DMS114 treated with DMSO at 0.1 percent for 48 hours (cell line): ENCODE data around the gene EDDM3A.
"Not testable (repeated sequence)": the region's sequence is repeated elsewhere in the genome, so short reads cannot be mapped to it uniquely, and the experiment has no call there.

Source experiments
- DNase-seq: peaks from one replicate; lab custom pipeline; 2025; ENCODE audit not compliant: unreplicated experiment; lab: John Stamatoyannopoulos, UW

The EDDM3A gene

DNA sequence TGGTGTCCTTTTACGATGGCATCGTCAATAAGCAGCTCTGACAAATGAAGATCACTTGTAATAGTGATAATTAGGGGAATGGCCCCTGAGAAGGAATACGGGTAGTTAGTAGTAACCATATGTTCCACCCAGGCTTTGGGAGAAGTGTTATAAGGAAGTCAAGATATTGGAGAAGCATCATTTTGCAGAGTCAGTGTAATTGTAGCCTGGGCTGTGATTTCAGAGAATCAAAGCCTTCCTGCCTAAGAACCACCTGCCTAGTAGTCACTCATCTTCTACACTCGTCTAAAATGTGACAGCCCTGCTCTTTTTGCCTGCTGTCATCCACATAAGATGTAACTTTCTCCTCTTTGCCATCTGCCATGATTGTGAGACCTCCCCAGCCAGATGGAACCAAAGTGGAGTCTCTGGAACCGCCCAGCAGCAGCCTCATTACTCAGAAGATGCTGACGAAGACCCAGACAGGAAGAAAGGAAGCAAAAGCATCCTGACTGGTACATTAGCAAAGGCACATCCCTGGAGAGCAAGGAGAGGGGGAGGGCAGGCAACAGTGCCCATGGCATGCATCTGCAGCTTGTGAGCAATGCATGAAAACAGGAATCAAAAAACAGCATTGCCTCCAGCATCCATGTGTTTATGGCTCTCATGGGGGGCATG, 12.6 kb upstream of the EDDM3A start:
- no peak for DNase-seq

DNA sequence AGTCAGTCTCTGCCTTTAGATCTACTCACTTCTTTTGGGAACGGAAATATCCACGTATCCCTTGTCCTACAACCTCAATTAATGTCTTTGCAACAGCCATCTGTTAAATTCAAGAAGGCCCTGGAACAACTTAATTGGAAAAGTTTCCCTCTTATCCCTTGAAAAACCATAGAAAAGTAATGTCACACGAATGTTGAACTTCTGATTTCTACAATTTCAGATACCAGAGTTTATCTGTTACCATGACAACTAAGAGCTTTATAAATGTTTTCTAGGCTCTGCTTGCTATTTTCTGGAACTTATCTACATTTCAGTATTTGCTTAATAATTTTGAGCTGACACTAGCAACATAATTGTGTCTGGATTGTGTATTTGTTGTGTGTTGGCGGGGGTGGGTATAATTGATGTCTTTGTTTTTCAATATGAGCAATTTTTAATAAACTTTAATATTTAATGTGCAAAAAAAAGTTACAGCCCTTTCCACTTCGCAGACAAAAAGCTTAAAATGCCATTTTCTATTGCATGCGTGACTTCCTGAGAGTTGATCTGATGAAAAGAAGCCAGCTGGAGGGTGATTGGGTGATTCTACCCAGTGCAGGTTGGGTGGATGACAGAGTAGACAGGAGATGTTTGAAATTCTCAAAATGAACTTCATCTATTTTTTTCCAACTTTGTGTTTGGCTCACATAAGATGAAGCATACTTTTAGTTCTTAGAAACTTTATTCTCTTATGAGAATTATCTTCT, 11.8 kb upstream of the EDDM3A start:
- no peak for DNase-seq

DNA sequence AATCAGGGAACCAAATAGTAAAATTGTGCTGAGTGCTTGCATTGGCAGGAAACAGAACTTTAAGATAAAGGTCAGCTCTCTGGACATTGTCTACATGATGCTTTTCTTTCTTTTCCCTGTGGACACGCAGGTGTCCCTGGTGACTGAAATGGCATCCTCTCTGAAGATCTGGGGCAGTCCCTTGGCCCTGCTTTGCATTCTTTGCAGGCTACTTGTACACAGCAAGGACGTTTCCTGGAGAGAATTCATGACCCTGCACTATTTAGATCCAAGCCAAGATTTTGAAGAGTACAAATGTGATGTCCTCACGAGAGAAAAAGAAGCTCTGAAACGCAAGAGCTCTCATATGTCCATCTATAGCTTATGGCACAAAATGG, 11.3 kb upstream of the EDDM3A start:
- DNase-seq, result no peak

DNA sequence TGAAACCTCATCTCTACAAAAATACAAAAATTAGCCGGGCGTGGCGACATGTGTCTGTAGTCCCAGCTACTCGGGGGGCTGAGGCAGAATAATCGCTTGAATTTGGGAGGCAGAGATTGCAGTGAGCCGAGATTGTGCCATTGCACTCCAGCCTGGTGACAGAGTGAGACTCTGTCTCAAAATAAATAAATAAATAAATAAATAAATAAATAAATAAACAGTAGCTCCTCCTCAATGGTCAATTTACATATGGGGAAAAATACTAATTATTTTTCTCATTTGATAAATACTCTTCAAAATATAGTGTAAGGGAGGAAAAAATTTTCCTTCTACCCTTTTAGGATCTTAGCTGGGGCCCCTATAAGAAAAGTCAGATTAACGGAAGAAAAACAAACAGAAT, 7.4 kb upstream of the EDDM3A start:
- DNase-seq, result not testable (repeated sequence)

DNA sequence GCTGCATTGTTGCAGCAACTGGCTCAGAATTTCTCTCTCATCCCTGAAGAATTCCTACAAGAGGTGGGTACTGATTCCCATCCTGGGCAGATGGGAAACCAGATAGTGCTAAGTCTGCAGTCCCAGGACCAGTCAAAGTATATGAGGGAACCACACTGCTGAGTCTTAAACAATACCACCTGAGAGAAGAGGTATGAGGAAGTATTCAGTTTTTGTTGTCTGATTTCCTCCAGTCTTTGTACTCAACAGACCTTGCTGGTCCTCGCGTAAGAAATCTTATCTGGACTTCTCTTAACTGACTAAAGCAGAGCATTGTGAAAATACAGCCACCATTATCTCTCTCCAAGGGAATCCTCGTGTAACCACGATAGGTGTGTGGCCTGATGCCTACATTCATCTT, 3.6 kb upstream of the EDDM3A start:
- DNase-seq, result no peak

DNA sequence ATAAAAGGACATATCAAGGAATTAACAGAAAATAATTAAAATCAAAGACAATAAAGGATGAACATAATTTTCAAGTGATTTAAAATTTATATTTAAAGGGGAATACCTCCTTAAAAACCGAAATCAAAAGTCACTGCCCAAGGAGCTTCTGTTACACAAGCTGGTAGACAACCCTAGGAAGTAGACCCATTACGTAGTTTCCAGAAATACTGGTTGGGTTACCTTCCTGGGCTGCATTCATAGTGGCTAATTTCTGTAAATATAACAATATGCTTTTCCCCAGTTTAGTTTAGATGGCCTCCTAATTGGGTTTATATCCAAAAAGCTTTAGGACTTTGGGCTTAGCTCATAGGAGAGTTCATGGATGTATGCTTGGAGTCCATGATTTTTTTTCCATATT, 2.1 kb upstream of the EDDM3A start:
- no peak for DNase-seq

DNA sequence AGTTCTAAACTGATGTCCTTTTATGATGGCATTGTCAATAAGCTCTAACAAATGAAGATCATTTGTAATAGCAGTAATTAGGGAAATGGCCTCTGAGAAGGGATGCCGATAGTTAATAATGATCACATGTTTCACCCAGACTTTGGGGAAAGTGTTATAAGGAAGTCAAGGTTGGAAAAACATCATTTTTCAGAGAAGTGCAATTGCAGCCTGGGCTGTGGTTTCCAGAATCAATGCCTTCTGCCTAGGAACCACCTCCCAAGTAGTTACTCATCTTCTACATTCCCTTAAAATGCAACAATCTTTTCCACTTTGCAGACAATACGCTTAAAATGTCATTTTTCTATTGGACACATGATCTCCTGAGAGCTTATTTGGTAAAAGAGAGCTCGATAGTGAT, 879 bp downstream of the EDDM3A start:
- DNase-seq, result no peak

DNA sequence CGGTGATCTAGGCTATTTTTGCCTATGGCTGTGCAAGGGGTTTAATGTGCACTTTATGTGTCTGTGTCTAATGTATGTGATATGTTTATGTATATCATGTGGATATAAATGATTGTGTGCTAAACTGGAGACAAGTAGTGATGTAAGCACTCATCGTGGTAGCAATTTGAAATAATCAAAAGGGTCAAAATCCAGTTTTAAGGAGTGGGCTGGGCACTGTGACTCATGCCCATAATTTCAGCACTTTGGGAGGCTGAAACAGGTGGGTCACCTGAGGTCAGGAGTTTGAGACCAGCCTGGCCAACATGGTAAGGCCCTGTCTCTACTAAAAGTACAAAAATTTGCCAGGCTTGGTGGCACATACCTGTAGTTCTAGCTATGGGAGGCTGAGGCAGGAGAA, 2.8 kb downstream of the EDDM3A start:
- no peak for DNase-seq

DNA sequence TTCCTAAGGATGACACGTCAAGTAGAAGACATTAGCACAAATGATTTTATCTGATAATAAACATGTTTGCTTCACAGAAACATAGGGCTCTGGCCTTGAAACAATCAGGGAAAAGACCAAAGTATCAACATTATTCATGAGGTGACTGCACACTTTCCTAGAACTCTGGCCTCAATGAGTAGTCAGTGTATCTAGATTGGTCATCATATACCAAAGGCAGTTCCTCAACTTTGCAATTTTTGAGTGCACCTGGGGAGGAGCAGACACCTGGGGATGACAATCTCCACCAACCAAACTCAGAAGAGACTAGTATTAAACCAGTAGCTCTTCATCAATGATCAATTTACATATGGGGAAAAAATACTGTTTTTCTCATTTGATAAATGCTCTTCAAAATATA, 4.5 kb downstream of the EDDM3A start:
- DNase-seq, result no peak

DNA sequence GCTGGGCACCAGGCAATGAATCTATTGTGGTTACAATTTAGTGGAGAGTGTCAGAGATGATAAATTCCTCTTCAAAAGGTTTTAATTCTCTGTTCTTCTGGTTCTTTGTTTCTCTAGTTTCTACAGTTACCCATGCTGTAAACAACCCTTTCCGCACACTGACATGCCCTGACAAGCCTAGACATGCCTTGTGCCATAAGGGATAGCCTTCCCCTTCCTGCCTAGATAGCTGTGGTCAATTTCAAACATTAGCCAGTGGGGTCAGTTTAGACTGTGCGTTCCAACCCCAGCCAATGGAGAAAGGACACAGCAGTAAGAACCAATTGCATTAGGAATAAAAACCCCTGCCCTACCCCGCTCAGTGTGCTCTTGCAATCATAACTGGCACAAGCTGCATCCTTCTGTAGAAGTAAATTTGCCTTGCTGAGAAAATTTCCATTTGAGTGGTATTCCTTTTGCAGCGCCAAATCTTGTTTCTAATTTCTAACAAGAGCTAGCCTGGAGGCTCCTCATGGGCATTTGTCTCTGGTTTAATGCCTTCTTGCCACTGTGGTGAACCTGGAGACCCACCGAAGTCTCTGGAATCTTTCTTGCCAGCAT, 6.4 kb downstream of the EDDM3A start:
- no peak for DNase-seq

DNA sequence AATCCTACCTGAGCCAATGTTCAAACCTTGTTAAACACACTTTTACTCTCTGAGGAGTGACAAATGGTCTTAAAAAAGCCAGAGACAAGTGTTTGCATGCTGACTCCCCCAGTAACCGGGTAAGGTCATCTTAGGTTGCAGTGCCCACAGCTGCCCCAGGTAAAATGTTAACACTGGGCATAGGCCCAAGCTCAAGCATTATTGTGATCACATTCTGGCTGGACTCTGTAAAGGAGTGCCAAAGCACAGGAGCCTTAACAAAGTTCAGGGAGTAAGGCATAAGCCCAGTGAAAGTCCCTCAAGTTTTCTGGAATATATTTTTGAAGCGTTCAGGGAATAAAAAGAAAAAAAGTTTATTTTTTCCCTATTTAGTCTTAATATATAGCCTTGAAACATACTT, 8.6 kb downstream of the EDDM3A start:
- no peak for DNase-seq

DNA sequence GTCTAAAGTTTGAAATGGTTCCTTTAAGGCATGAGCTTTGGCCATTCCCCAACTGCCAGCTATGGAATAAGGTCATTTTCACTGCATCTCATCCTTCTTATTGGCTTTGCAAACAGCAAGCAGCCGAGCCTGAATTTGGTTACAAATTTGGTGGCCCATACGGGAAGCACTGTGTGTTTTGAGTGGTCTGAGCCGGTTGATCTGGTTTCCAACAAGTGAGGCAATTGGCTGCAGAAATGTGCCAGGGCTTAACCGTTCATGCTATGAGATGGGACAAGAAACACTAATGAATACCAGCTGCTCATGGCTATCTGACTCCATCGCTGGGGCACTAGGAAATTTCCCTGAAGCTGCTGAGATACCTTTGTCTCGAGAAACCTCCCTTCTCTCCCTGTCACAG, 9.3 kb downstream of the EDDM3A start:
- DNase-seq, result no peak

DNA sequence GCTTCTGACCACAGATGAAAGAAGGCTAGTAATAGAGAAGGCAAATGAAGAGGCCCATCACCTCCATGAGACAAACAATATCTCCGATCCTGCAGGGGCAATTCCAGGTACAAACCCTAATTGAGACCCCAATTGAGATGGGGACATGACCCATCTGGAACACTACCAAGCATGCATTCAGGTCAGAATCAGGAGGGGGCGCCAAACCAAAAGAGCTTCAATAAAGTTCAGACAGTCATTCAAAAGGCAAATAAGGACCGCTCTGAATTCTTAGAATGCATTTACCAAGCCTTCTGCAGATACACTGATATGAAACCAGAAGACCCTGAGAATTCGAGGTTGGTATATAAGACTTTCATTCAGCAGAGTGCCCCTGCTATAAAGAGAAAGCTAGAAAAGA, 12.3 kb downstream of the EDDM3A start:
- no peak for DNase-seq

DNA sequence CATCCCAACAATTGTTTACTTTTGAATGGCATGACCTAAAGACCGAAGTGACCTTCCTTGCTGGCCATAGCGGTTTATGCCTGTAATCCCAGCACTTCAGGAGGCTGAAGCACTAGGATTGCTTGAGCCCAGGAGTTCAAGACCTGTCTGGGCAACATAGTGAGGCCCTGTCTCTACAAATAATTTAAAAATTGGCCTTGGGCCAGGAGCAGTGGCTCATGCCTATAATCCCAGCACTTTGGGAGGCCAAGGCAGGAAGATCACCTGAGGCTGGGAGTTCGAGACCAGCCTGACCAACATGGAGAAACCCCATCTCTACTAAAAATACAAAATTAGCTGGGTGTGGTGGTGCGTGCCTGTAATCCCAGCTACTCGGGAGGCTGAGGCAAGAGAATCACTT, 13.8 kb downstream of the EDDM3A start:
- not testable (repeated sequence) for DNase-seq

DNA sequence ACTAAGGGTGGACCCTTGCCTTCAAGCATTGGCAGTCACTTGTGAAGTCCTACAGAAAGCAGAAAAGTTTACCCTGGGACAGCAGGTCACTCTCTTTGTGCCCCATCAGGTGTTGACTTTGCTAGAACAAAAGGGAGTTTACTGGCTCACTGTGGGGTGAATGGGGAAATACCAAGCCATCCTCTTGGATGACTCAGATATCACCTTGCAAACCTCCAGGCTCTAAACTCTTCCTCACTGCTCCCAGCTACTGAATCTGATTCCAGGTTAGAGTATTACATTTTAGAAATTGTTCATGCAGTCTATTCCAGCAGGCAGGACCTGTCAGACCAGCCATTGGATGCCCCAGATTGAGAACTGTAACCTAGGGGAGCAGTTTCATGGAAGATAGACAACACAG, 15.3 kb downstream of the EDDM3A start:
- no peak for DNase-seq

DNA sequence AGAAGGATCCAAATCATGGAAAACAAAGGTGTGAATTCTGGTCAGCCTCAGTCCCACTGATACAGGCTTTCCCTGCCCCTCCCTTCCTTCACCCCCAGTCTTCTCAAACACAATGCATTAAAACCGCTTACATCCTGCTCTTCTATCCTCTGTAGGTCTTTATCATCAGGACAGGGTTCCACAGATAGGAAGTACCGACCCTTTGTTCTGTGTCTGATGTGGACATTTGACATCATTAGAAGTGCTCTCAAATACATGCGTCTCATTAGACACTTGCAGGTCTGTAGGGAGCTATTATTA, 22.9 kb downstream of the EDDM3A start:
- DNase-seq, result no peak

DNA sequence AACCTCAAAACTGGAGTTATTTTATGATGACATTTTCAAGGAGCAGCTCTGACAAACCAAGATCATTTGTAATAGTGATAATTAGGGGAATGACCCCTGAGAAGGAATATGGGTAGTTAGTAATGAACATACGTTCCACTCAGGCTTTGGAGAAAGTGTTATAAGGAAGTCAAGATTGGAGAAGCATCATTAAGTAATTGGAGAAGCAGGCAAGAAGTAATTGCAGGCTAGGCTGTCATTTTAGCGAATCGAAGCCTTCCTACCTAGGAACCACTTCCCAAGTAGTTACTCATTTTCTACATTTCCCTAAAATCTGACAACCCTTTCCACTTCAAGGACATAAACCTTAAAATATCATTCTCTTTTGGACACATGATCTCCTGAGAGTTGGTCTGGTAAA, 23.7 kb downstream of the EDDM3A start:
- DNase-seq, result no peak

DNA sequence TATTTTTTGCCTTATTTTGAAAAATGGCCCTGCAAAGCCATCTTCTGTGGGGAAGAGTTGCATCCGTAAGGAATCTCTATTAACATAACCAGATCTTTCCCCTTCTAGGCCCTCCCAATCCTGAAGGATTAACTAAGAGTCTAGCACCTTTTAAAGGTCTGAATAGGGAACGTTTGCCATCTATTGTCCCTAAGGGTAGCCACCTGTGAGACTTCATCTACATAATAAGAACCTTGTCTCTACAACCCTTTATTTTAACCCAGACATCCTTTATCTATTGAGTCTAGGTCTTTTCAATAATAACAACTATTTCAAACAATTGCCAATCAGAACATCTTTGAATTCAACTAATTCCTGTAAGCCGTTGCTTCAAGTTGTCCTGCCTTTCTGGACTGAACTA, 27.0 kb downstream of the EDDM3A start:
- DNase-seq, result no peak

DNA sequence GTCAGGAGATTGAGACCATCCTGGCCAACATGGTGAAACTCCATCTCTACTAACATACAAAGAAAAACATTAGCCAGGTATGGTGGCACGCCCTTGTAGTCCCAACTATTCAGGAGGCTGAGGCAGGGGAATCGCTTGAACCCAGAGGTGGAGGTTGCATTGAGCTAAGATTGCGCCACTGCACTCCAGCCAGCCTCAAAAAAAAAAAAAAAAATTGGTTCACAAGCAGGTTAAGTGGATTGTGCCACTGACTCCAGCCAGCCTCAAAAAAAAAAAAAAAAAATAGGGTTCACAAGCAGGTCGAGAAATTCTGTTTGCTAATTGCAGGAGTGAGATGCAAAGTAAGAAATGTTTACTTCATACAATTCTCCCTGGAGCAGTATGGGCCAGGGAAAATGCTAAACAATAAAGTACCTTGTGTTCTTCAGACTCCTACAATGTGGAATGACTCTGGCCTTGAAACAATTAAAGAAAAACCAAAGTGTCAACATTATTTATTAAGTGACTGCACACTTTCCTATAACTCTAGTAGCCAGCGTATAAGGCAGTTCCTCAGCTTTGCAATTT, 28.7 kb downstream of the EDDM3A start:
- no peak for DNase-seq

DNA sequence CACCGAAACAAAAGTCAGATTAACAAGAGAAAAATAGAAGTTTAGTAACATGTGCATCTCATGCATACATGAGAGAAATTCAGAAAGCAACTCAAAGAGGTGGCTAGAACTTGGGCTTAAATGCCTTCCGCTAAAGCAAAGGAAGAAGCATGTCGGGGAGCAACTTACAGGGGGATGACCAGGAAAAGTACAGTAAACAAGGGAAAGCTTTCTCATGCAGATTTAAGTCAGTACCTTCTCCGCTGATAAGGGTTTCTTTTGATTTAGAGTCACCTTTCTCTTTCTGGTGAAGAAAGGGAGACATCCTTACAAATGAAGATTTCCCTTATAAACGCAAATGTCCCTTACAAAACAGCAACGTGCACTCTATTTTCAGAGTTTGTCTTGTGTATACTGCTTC, 29.4 kb downstream of the EDDM3A start:
- DNase-seq, result no peak

DNA sequence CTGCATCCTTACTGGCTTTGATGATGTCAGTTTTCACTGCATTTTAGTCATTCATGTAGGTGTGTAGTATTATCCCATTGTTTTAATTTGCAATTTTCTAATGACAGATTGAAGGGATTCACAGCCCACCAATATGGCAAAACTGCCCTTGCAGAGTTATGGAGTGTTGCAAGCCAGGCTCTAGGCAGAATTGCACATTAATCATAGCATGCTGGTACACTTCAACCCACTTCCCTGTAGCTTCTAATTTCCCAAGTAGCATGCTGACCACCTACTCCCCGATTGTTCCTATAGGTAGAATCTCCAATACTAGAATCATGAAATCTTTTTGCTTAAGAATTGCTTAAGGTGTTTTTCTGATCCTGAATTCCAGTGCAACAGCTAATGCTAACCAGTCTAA, 30.2 kb downstream of the EDDM3A start:
- no peak for DNase-seq

DNA sequence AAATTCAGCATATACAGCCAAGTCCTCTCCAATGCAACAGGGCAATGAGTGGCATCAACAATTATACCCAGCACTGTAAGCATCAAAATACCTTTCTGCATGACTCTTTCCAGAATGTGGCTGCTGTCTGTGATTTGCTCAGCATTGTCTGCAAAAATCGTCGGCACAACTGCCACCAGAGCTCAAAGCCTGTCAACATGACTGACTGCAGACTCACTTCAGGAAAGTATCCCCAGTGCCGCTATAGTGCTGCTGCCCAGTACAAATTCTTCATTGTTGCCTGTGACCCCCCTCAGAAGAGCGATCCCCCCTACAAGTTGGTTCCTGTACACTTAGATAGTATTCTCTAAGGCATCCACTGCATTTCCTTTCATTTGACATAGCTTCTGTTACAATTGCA, 36.1 kb downstream of the EDDM3A start:
- no peak for DNase-seq
